ENCODE results near the gene LDAH. TPM values are rescaled to one million over a fixed set of nuclear protein-coding genes. Genes with fewer than 3 reads are reported as not detected.

LDAH gene
- total and polyA plus RNA-seq, 2 experiments from 2014 or later, result 12.1 to 37.5 TPM

DNA sequence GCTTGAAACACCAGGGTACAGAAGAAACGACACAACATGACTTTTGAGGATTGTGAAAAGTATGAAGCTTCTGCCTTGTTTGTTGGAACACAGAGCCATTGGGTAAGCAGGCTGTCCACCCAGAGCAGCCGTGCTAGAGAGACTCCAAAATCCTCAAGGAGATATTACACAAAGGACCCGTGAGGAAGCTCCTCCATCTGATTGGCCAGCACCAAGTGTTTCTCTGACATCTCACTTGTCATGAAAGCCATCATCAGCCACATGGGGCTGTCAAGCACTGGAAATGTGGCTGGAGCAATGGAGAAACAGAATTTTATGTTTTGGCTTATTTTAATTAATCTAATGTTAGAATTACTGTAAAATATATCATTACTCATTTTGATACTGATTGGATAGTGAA, 29.8 kb upstream of the LDAH start:
- H3K36me3 Mint-ChIP-seq (ENCODE audit: low read depth), result no peaks in the 10 kb centered on the region
- no peaks in the 10 kb centered on the region for H3K36me3 ChIP-seq (ENCODE audit: insufficient read depth)
- H3K27ac Mint-ChIP-seq, result no peak overlapping the region
- H3K9me2 ChIP-seq (ENCODE audit: insufficient read depth), result no peaks in the 10 kb centered on the region
- H3K4me2 ChIP-seq, result no peak overlapping the region
- H3K27me3 Mint-ChIP-seq (ENCODE audit: insufficient read depth, low read depth, poor library complexity), result no peaks in the 10 kb centered on the region
- no peaks in the 10 kb centered on the region for H4K20me1 ChIP-seq (replicated peaks; ENCODE audit: insufficient read depth)
- no peak for TF ChIP-seq CREB1 (CRISPR knock-in tag; IDR thresholded peaks at IDR 0.05; ENCODE audit: low read depth)
- no peak for TF ChIP-seq NANOG (IDR thresholded peaks at IDR 0.05; ENCODE audit: borderline replicate concordance)
- no peak for TF ChIP-seq ZNF114 (CRISPR knock-in tag; IDR thresholded peaks at IDR 0.05)
- TF ChIP-seq EZH2phosphoT487 (IDR thresholded peaks at IDR 0.05; ENCODE audit: unreplicated experiment), result no peak
- TF ChIP-seq EZH2 (IDR thresholded peaks at IDR 0.05; ENCODE audit: low read depth, unreplicated experiment), result no peak
- TF ChIP-seq, protein P1, sequence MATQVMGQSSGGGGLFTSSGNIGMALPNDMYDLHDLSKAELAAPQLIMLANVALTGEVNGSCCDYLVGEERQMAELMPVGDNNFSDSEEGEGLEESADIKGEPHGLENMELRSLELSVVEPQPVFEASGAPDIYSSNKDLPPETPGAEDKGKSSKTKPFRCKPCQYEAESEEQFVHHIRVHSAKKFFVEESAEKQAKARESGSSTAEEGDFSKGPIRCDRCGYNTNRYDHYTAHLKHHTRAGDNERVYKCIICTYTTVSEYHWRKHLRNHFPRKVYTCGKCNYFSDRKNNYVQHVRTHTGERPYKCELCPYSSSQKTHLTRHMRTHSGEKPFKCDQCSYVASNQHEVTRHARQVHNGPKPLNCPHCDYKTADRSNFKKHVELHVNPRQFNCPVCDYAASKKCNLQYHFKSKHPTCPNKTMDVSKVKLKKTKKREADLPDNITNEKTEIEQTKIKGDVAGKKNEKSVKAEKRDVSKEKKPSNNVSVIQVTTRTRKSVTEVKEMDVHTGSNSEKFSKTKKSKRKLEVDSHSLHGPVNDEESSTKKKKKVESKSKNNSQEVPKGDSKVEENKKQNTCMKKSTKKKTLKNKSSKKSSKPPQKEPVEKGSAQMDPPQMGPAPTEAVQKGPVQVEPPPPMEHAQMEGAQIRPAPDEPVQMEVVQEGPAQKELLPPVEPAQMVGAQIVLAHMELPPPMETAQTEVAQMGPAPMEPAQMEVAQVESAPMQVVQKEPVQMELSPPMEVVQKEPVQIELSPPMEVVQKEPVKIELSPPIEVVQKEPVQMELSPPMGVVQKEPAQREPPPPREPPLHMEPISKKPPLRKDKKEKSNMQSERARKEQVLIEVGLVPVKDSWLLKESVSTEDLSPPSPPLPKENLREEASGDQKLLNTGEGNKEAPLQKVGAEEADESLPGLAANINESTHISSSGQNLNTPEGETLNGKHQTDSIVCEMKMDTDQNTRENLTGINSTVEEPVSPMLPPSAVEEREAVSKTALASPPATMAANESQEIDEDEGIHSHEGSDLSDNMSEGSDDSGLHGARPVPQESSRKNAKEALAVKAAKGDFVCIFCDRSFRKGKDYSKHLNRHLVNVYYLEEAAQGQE (IDR thresholded peaks at IDR 0.05; ENCODE audit: unreplicated experiment), result no peak
- TF ChIP-seq, protein P2, sequence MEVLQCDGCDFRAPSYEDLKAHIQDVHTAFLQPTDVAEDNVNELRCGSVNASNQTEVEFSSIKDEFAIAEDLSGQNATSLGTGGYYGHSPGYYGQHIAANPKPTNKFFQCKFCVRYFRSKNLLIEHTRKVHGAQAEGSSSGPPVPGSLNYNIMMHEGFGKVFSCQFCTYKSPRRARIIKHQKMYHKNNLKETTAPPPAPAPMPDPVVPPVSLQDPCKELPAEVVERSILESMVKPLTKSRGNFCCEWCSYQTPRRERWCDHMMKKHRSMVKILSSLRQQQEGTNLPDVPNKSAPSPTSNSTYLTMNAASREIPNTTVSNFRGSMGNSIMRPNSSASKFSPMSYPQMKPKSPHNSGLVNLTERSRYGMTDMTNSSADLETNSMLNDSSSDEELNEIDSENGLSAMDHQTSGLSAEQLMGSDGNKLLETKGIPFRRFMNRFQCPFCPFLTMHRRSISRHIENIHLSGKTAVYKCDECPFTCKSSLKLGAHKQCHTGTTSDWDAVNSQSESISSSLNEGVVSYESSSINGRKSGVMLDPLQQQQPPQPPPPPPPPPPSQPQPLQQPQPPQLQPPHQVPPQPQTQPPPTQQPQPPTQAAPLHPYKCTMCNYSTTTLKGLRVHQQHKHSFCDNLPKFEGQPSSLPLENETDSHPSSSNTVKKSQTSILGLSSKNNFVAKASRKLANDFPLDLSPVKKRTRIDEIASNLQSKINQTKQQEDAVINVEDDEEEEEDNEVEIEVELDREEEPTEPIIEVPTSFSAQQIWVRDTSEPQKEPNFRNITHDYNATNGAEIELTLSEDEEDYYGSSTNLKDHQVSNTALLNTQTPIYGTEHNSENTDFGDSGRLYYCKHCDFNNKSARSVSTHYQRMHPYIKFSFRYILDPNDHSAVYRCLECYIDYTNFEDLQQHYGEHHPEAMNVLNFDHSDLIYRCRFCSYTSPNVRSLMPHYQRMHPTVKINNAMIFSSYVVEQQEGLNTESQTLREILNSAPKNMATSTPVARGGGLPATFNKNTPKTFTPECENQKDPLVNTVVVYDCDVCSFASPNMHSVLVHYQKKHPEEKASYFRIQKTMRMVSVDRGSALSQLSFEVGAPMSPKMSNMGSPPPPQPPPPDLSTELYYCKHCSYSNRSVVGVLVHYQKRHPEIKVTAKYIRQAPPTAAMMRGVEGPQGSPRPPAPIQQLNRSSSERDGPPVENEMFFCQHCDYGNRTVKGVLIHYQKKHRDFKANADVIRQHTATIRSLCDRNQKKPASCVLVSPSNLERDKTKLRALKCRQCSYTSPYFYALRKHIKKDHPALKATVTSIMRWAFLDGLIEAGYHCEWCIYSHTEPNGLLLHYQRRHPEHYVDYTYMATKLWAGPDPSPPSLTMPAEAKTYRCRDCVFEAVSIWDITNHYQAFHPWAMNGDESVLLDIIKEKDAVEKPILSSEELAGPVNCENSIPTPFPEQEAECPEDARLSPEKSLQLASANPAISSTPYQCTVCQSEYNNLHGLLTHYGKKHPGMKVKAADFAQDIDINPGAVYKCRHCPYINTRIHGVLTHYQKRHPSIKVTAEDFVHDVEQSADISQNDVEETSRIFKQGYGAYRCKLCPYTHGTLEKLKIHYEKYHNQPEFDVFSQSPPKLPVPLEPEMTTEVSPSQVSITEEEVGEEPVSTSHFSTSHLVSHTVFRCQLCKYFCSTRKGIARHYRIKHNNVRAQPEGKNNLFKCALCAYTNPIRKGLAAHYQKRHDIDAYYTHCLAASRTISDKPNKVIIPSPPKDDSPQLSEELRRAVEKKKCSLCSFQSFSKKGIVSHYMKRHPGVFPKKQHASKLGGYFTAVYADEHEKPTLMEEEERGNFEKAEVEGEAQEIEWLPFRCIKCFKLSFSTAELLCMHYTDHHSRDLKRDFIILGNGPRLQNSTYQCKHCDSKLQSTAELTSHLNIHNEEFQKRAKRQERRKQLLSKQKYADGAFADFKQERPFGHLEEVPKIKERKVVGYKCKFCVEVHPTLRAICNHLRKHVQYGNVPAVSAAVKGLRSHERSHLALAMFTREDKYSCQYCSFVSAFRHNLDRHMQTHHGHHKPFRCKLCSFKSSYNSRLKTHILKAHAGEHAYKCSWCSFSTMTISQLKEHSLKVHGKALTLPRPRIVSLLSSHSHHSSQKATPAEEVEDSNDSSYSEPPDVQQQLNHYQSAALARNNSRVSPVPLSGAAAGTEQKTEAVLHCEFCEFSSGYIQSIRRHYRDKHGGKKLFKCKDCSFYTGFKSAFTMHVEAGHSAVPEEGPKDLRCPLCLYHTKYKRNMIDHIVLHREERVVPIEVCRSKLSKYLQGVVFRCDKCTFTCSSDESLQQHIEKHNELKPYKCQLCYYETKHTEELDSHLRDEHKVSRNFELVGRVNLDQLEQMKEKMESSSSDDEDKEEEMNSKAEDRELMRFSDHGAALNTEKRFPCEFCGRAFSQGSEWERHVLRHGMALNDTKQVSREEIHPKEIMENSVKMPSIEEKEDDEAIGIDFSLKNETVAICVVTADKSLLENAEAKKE (CRISPR knock-in tag; IDR thresholded peaks at IDR 0.05), result no peak
- TF ChIP-seq, protein P3, sequence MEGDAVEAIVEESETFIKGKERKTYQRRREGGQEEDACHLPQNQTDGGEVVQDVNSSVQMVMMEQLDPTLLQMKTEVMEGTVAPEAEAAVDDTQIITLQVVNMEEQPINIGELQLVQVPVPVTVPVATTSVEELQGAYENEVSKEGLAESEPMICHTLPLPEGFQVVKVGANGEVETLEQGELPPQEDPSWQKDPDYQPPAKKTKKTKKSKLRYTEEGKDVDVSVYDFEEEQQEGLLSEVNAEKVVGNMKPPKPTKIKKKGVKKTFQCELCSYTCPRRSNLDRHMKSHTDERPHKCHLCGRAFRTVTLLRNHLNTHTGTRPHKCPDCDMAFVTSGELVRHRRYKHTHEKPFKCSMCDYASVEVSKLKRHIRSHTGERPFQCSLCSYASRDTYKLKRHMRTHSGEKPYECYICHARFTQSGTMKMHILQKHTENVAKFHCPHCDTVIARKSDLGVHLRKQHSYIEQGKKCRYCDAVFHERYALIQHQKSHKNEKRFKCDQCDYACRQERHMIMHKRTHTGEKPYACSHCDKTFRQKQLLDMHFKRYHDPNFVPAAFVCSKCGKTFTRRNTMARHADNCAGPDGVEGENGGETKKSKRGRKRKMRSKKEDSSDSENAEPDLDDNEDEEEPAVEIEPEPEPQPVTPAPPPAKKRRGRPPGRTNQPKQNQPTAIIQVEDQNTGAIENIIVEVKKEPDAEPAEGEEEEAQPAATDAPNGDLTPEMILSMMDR (conservative IDR thresholded peaks at IDR 0.05; ENCODE audit: low read depth in 2 of 2), result no peak
- TF ChIP-seq ZNF331 (CRISPR knock-in tag; IDR thresholded peaks at IDR 0.05; ENCODE audit: low read depth), result no peak
- no peak for TF ChIP-seq POLR2AphosphoS5 (IDR thresholded peaks at IDR 0.05; ENCODE audit: low read depth)
- no peak overlapping the region for H3K4me3 ChIP-seq
- no peak overlapping the region for H3K4me3 Mint-ChIP-seq
- no peaks in the 10 kb centered on the region for H3K4me1 Mint-ChIP-seq
- H3K9me3 Mint-ChIP-seq, result no peaks in the 10 kb centered on the region
- no peak overlapping the region for H3K27ac ChIP-seq (ENCODE audit: low read depth)
- no peaks in the 10 kb centered on the region for H3K4me1 ChIP-seq (ENCODE audit: insufficient read depth)
- no peaks in the 10 kb centered on the region for H3F3A ChIP-seq (replicated peaks; ENCODE audit: low read depth)
- no peak overlapping the region for H2AFZ ChIP-seq
- DNase-seq (ENCODE audit: low spot score) (no peak), ATAC-seq (no peak)
- H3K27me3 ChIP-seq (ENCODE audit: insufficient read depth), result no peaks in the 10 kb centered on the region
- no peaks in the 10 kb centered on the region for H3K79me2 ChIP-seq (replicated peaks; ENCODE audit: insufficient read depth)

All from GM23338 (cell line).